ENCODE results near the gene PNMT. TPM values are rescaled to one million over a fixed set of nuclear protein-coding genes. Genes with fewer than 3 reads are reported as not detected.

PNMT gene
- total and polyA plus RNA-seq, 2 of the 13 experiments (the other 11 are each of a cell fraction or from before 2014, with no cell fraction given): 0.25 TPM; not detected in 1

DNA sequence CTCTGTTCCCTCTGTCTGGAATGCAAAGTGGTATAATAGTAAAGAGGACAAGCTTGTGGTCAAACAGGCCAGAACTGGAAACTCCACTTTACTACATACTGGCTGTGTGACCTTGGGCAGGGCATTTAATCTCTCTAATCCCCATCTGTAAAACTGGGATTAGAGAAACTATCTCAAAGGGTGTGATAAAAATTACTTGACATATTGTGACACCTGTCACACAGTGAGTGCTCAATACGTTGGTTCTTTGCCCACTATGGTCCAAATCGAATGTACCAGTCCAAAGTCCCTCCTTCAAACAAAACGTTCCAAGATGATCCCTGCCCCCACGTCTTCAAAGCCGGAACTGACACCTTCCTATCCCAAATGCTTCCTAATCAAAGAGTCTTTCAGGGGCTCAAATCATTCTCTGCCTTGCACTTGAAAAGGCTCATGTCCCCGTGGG lies 18.9 kb downstream of the PNMT start (continued):
- no peak for TF ChIP-seq LCORL (IDR thresholded peaks at IDR 0.05)
- TF ChIP-seq LCORL (CRISPR knock-in tag; IDR thresholded peaks at IDR 0.05): no peak; the same call in 1 of the 2 replicates
- TF ChIP-seq ZFP36L1 (CRISPR knock-in tag; IDR thresholded peaks at IDR 0.05): no peak
- TF ChIP-seq, protein P1, sequence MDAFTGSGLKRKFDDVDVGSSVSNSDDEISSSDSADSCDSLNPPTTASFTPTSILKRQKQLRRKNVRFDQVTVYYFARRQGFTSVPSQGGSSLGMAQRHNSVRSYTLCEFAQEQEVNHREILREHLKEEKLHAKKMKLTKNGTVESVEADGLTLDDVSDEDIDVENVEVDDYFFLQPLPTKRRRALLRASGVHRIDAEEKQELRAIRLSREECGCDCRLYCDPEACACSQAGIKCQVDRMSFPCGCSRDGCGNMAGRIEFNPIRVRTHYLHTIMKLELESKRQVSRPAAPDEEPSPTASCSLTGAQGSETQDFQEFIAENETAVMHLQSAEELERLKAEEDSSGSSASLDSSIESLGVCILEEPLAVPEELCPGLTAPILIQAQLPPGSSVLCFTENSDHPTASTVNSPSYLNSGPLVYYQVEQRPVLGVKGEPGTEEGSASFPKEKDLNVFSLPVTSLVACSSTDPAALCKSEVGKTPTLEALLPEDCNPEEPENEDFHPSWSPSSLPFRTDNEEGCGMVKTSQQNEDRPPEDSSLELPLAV (CRISPR knock-in tag; conservative IDR thresholded peaks at IDR 0.05; ENCODE audit: low read depth): no peak
- TF ChIP-seq, protein P2, sequence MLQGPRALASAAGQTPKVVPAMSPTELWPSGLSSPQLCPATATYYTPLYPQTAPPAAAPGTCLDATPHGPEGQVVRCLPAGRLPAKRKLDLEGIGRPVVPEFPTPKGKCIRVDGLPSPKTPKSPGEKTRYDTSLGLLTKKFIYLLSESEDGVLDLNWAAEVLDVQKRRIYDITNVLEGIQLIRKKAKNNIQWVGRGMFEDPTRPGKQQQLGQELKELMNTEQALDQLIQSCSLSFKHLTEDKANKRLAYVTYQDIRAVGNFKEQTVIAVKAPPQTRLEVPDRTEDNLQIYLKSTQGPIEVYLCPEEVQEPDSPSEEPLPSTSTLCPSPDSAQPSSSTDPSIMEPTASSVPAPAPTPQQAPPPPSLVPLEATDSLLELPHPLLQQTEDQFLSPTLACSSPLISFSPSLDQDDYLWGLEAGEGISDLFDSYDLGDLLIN (CRISPR knock-in tag; IDR thresholded peaks at IDR 0.05; ENCODE audit: borderline replicate concordance): no peak
- TF ChIP-seq CCDC6 (CRISPR knock-in tag; IDR thresholded peaks at IDR 0.05): no peak
- TF ChIP-seq RAD51 (IDR thresholded peaks at IDR 0.05; ENCODE audit: borderline replicate concordance): no peak
- TF ChIP-seq MAFF (IDR thresholded peaks at IDR 0.05; ENCODE audit: low read depth, low read length): no peak
- TF ChIP-seq, protein P3, sequence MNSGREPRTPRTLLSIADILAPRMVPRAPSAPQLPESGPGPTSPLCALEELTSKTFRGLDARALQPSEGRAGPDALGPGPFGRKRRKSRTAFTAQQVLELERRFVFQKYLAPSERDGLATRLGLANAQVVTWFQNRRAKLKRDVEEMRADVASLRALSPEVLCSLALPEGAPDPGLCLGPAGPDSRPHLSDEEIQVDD (CRISPR knock-in tag; IDR thresholded peaks at IDR 0.05; ENCODE audit: borderline replicate concordance): no peak
- TF ChIP-seq ZNF772 (CRISPR knock-in tag; IDR thresholded peaks at IDR 0.05): no peak
- no peak for TF ChIP-seq ZNF598 (CRISPR knock-in tag; IDR thresholded peaks at IDR 0.05; ENCODE audit: borderline replicate concordance)
- TF ChIP-seq ESRRA (CRISPR knock-in tag; IDR thresholded peaks at IDR 0.05; ENCODE audit: low read depth): peak; percentile 15; the same call in 1 of the 2 replicates
- TF ChIP-seq, protein P4, sequence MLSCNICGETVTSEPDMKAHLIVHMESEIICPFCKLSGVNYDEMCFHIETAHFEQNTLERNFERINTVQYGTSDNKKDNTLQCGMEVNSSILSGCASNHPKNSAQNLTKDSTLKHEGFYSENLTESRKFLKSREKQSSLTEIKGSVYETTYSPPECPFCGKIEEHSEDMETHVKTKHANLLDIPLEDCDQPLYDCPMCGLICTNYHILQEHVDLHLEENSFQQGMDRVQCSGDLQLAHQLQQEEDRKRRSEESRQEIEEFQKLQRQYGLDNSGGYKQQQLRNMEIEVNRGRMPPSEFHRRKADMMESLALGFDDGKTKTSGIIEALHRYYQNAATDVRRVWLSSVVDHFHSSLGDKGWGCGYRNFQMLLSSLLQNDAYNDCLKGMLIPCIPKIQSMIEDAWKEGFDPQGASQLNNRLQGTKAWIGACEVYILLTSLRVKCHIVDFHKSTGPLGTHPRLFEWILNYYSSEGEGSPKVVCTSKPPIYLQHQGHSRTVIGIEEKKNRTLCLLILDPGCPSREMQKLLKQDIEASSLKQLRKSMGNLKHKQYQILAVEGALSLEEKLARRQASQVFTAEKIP (CRISPR knock-in tag; IDR thresholded peaks at IDR 0.05; ENCODE audit: borderline replicate concordance): no peak
- peak; percentile 61 for TF ChIP-seq ELF3 (CRISPR knock-in tag; IDR thresholded peaks at IDR 0.05)
- TF ChIP-seq, protein P5, sequence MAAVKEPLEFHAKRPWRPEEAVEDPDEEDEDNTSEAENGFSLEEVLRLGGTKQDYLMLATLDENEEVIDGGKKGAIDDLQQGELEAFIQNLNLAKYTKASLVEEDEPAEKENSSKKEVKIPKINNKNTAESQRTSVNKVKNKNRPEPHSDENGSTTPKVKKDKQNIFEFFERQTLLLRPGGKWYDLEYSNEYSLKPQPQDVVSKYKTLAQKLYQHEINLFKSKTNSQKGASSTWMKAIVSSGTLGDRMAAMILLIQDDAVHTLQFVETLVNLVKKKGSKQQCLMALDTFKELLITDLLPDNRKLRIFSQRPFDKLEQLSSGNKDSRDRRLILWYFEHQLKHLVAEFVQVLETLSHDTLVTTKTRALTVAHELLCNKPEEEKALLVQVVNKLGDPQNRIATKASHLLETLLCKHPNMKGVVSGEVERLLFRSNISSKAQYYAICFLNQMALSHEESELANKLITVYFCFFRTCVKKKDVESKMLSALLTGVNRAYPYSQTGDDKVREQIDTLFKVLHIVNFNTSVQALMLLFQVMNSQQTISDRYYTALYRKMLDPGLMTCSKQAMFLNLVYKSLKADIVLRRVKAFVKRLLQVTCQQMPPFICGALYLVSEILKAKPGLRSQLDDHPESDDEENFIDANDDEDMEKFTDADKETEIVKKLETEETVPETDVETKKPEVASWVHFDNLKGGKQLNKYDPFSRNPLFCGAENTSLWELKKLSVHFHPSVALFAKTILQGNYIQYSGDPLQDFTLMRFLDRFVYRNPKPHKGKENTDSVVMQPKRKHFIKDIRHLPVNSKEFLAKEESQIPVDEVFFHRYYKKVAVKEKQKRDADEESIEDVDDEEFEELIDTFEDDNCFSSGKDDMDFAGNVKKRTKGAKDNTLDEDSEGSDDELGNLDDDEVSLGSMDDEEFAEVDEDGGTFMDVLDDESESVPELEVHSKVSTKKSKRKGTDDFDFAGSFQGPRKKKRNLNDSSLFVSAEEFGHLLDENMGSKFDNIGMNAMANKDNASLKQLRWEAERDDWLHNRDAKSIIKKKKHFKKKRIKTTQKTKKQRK (IDR thresholded peaks at IDR 0.05; ENCODE audit: low read length): no peak
- peak; percentile 71 for TF ChIP-seq TCF7 (IDR thresholded peaks at IDR 0.05; ENCODE audit: low read depth)
